ENCODE data around the gene GRWD1. TPM values are rescaled to one million over a fixed set of nuclear protein-coding genes. Genes with fewer than 3 reads are reported as not detected.

Gene GRWD1
- polyA plus RNA-seq, 1 experiment, result 20.0 TPM

DNA sequence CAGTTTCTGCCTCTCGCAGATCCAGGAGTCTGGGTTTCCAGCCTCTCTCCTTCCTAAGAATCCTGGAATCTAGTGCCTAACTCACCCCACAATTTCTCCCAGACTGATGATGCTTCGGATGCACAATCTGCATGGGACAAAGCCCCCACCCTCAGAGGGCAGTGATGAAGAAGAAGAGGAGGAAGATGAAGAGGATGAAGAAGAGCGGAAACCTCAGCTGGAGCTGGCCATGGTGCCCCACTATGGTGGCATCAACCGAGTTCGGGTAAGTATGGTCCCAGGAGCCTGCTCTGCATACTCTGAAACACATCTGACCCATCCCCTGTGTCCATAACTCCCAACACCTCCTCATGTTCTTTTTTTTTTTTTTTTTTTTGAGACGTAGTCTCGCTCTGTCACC lies 796 bp downstream of the GRWD1 start:
- TF ChIP-seq, protein P1, sequence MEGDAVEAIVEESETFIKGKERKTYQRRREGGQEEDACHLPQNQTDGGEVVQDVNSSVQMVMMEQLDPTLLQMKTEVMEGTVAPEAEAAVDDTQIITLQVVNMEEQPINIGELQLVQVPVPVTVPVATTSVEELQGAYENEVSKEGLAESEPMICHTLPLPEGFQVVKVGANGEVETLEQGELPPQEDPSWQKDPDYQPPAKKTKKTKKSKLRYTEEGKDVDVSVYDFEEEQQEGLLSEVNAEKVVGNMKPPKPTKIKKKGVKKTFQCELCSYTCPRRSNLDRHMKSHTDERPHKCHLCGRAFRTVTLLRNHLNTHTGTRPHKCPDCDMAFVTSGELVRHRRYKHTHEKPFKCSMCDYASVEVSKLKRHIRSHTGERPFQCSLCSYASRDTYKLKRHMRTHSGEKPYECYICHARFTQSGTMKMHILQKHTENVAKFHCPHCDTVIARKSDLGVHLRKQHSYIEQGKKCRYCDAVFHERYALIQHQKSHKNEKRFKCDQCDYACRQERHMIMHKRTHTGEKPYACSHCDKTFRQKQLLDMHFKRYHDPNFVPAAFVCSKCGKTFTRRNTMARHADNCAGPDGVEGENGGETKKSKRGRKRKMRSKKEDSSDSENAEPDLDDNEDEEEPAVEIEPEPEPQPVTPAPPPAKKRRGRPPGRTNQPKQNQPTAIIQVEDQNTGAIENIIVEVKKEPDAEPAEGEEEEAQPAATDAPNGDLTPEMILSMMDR (IDR thresholded peaks at IDR 0.05; ENCODE audit: insufficient read depth, low read depth, low read length), result no peak
- POLR2A ChIA-PET, result no interaction called here

DNA sequence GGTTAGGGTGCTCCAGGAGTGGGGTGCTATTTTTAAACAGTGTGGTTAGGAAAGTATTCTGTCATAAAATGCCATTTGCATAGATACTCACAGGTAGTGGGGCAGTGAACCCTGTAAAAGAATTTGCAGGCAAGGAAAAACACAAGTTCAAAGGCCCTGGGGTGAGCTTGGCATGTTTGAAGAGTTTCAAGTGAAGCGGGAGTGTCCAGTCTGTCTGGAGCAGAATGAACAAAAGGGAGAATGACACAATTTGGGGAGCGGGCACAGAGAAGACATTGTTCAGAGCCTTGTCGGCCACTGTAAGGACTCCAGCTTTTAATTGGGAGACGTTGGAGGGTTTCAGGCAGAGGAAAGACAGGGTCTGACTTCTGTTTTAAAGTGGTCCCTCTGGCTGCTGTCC lies 2.8 kb downstream of the GRWD1 start:
- H3K27me3 ChIP-seq (ENCODE audit: control insufficient read depth, insufficient read depth, low read length), result no peaks in the 10 kb centered on the region
- no peak overlapping the region for H3K4me3 ChIP-seq (ENCODE audit: low read depth, low read length)
- ChIA-PET CTCF (interaction anchor here (1.1 kb wide), 1 partner anchor 14 kb away, joined by 4 read pairs; no protein-coding TSS in a partner anchor), POLR2A (no interaction called here)
- peaks cover 29% of the 10 kb centered on the region for H3K36me3 ChIP-seq (ENCODE audit: control insufficient read depth, insufficient read depth, low read length)
- no peak for DNase-seq (ENCODE audit: low read depth)
- TF ChIP-seq, protein P1 (IDR thresholded peaks at IDR 0.05; ENCODE audit: insufficient read depth, low read depth, low read length), result no peak

More for the DNA sequence above, 796 bp downstream of the GRWD1 start:
- DNase-seq (ENCODE audit: low read depth), result no peak
- Histone ChIP-seq H3K4me3 (ENCODE audit: low read depth, low read length) (peak overlapping the region; percentile 87), H3K36me3 (ENCODE audit: control insufficient read depth, insufficient read depth, low read length) (peaks cover 21% of the 10 kb centered on the region), H3K27me3 (ENCODE audit: control insufficient read depth, insufficient read depth, low read length) (no peaks in the 10 kb centered on the region)
- CTCF ChIA-PET, result interaction anchor here (0.8 to 2.6 kb wide), 2 partner anchors 43 to 56 kb away, joined by 3 to 18 read pairs; partner anchors contain the start of gene KDELR1

DNA sequence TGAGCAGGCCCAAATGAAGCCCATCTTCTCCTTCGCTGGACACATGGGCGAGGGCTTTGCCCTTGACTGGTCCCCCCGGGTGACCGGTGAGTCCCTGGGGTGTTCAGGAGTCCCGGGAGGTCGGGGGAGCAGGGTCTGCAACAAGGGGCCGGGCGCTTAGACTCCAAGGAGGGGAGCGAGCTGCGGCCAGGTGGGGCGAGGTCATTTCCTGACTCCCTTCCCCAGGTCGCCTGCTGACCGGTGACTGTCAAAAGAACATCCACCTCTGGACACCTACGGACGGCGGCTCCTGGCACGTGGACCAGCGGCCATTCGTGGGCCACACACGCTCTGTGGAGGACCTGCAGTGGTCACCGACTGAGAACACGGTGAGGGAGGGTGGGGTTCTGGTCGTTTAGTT lies 4.7 kb downstream of the GRWD1 start:
- no peaks in the 10 kb centered on the region for H3K27me3 ChIP-seq (ENCODE audit: control insufficient read depth, insufficient read depth, low read length)
- ChIA-PET CTCF (no interaction called here), POLR2A (no interaction called here)
- H3K4me3 ChIP-seq (ENCODE audit: low read depth, low read length), result no peak overlapping the region
- DNase-seq (ENCODE audit: low read depth), result no peak
- TF ChIP-seq, protein P1 (IDR thresholded peaks at IDR 0.05; ENCODE audit: insufficient read depth, low read depth, low read length), result no peak
- H3K36me3 ChIP-seq (ENCODE audit: control insufficient read depth, insufficient read depth, low read length), result peaks cover 36% of the 10 kb centered on the region

DNA sequence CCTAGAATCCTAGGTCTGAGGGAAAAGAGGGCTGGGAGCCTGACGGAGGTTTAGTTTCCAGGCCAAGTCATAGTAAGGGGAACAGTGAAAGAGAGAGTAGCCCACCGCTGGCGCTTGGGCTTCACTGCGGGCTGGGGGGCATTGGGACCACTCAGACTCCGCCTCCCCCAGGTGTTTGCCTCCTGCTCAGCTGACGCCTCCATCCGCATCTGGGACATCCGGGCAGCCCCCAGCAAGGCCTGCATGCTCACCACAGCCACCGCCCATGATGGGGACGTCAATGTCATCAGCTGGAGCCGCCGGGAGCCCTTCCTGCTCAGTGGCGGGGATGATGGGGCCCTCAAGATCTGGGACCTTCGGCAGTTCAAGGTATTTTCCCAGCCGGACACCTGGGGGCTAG lies 5.1 kb downstream of the GRWD1 start:
- CTCF ChIA-PET, result no interaction called here
- Histone ChIP-seq H3K27me3 (ENCODE audit: control insufficient read depth, insufficient read depth, low read length) (no peaks in the 10 kb centered on the region), H3K36me3 (ENCODE audit: control insufficient read depth, insufficient read depth, low read length) (peaks cover 36% of the 10 kb centered on the region), H3K4me3 (ENCODE audit: low read depth, low read length) (no peak overlapping the region)
- TF ChIP-seq, protein P1 (IDR thresholded peaks at IDR 0.05; ENCODE audit: insufficient read depth, low read depth, low read length), result no peak
- POLR2A ChIA-PET, result no interaction called here
- DNase-seq (ENCODE audit: low read depth), result no peak

DNA sequence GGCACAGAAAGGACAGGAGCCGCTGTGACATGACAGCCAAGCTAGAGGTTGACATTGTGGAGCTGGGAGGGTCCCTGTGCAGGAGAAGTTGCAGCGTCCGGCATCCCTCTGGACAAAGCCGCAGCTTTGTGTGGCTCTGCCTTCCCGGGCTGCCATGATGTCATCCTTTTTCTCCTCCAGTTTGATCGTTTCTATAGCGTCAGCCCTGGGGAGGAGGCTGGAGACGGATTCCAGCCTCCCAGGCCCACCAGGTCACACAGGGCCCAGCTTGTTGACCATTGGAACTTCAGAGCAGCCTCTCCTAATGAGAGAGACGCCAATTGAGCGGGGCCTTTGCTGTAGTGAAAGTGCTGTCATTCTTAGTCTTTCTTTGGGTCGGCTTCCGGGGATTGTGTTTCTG lies 5.8 kb downstream of the GRWD1 start:
- Histone ChIP-seq H3K27me3 (ENCODE audit: control insufficient read depth, insufficient read depth, low read length) (no peaks in the 10 kb centered on the region), H3K36me3 (ENCODE audit: control insufficient read depth, insufficient read depth, low read length) (peaks cover 40% of the 10 kb centered on the region), H3K4me3 (ENCODE audit: low read depth, low read length) (no peak overlapping the region)
- TF ChIP-seq, protein P1 (IDR thresholded peaks at IDR 0.05; ENCODE audit: insufficient read depth, low read depth, low read length), result no peak
- no peak for DNase-seq (ENCODE audit: low read depth)
- CTCF ChIA-PET, result interaction anchor here (0.7 kb wide), 1 partner anchor 60 kb away, joined by 3 read pairs; the partner anchor contains the start of gene KDELR1
- POLR2A ChIA-PET, result no interaction called here

All from BJ (cell line).